NCI-H2227 treated with DMSO at 0.1 percent for 48 hours (cell line): ENCODE measurements around the gene APOA5.
A peak's percentile ranks its signal among the peaks of the same experiment; 100 is the strongest.
"Not testable (repeated sequence)": the region's sequence is repeated elsewhere in the genome, so short reads cannot be mapped to it uniquely, and the experiment has no call there.

Source experiments
- DNase-seq: peaks from one replicate; lab custom pipeline; 2025; lab: John Stamatoyannopoulos, UW

APOA5 gene, protein sequence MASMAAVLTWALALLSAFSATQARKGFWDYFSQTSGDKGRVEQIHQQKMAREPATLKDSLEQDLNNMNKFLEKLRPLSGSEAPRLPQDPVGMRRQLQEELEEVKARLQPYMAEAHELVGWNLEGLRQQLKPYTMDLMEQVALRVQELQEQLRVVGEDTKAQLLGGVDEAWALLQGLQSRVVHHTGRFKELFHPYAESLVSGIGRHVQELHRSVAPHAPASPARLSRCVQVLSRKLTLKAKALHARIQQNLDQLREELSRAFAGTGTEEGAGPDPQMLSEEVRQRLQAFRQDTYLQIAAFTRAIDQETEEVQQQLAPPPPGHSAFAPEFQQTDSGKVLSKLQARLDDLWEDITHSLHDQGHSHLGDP

DNA sequence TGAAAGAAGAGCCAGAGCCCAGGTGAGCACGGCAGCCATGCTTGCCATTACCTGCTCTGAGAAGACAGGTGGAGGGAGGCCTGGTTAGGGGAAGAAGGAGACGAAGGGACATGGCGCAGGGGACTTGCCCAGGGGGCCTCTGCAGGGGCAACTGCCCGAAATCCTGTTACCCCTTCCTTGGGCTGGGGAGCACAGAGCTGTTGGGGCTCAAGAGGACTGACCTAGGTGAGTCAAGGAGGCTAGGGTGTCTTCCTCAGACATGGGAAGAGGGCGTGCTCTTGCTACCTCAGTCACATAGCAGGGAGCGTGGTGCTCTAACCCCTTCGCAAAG, at the start of gene APOA5:
APOA5 (minus strand) TSS at position 67 of the 331 bp plus-strand sequence; CDS start at position 48, 19 bp downstream.
- DNase-seq: no peak

DNA sequence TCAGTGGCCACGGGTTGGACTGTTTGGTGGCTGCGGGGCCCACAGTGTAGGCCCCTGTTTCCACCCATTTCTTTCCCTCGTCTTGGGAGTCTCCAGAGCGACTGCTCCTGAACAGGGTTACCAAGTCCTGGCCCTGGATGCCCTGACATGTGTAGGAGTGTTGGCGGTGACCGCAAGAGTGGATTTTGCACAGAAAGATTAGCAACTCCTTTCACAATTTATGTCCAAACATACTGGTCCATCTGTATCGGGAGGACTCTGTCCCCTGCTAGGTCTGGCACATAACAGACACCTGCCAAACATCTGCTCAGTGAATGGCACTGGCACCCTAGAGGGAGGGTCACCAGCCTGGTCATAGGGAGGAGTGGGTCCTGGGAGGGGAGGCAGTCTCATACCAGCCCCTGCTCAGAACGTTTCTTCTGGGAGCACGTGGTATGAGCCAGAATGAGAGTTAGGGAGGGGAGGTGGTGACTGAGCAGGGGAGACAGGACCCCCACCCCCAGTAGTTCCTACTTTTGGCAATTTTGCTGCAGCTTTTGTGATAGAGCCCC, 49.1 kb upstream of the APOA5 start:
- DNase-seq: no peak

DNA sequence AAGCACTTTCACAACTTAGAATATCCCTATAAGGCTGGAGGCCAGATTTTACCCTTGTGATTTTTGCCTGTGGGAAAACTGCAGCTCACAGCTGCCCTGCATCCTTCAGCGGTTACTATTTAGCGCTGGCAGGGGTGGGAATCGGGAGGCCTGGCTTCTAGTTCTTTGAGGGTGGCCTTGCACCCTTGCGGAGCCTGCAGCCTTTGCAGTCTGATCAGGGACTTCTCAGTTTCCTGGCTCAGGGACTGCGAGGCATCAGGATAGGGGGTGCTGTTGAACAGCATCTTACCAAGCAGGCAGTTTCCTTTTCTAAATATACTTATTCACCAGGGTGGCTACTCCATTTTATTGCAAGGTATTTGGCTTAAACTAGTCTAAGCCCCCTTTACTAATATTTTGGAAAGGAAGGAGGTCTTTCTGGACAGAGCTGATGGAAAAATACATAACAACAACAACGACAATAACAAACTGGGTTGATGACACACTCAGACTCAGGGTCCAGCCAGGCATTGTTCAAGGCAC, 48.6 kb upstream of the APOA5 start:
- no peak for DNase-seq

DNA sequence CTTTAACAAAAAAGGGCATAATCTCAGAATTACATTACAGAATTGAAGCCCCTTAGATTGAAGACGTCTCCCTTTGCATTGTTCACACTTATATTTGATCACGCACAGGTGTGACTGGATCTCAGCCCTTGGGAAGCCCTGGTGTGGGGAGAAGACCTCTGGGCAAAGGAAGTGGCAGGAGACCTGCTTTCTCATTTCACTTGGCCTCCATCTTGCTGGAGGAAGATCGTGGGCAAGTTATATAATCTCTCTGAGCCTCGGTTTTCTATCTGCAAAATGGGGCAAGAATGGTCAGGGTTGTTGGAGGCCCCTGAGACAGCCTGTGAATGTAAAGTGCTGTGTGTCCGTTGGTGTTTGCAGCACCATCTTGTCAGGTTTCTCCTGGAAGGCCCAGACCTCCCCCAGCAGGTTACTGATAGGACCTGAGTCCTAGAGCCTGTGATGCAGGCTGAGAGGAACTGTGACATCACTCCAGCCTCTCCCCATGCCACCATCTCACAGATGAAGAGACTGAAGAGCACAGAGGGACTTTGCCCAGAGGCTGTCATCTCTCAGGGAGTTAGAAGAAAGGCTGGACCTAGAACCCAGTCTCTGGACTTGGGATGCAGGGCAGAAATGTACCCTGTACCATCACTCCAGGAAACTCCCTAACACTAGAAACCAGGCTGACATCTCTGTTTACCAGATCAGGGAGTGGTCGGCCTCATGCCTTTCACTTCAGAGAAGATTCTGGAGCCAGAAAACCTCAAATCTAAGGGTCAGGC, 46.8 kb upstream of the APOA5 start:
- DNase-seq: no peak

DNA sequence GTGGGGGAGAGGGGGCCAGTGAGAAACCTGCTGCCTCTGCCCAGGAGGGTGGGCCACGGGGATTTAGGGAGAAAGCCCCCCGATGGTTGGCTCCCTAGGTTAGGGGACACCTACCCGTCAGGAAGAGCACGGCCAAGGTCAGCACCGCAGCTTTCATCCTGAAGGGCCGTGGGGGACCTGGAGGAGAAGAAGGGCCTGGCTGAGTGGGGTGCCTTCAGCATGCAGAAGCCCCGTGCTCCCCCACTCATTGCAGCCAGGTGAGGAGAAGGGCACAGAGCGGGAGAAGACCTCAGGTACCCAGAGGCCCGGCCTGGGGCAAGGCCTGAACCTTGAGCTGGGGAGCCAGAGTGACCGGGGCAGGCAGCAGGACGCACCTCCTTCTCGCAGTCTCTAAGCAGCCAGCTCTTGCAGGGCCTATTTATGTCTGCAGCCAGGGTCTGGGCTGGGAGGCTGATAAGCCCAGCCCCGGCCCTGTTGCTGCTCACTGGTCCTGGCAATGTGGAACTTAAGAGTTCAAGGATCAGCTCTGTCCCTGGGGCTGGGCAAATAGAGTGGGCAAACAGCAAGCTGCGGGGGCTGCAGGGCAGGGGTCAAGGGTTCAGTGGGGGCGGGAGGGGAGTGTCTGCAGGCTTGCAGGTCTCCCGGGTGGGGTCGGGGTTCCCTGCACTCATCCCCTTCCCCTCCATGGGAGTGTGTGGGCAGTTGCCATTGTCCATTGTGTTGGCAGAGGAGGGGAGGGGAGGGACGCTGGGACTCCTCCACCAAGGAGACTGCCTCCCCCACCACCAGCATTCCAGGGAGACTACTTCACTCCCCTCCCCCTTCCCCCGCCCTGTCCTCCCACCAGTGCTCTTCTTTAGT, 45.8 kb upstream of the APOA5 start, which contains the start of gene APOA1:
APOA1 (minus strand) TSS at position 392 of the 861 bp plus-strand sequence; CDS start at position 157, 235 bp downstream.
- no peak for DNase-seq

DNA sequence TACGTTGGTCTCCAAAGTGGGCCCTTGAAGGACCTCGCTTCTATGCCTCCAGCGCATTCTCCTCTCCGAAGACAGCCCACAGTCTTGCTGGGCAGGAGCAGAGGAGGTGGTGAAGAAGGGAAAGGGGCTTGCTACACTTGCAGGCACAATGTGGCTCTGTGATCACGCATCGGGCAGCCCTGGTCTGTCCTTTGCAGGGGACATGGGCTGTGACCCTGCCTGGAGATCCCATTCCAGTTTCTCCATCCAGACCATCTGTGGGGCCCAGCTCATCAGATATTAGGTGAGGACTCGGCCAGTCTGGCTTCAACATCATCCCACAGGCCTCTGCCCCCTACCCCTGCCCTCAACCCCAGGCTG, 44.9 kb upstream of the APOA5 start:
- DNase-seq: no peak

DNA sequence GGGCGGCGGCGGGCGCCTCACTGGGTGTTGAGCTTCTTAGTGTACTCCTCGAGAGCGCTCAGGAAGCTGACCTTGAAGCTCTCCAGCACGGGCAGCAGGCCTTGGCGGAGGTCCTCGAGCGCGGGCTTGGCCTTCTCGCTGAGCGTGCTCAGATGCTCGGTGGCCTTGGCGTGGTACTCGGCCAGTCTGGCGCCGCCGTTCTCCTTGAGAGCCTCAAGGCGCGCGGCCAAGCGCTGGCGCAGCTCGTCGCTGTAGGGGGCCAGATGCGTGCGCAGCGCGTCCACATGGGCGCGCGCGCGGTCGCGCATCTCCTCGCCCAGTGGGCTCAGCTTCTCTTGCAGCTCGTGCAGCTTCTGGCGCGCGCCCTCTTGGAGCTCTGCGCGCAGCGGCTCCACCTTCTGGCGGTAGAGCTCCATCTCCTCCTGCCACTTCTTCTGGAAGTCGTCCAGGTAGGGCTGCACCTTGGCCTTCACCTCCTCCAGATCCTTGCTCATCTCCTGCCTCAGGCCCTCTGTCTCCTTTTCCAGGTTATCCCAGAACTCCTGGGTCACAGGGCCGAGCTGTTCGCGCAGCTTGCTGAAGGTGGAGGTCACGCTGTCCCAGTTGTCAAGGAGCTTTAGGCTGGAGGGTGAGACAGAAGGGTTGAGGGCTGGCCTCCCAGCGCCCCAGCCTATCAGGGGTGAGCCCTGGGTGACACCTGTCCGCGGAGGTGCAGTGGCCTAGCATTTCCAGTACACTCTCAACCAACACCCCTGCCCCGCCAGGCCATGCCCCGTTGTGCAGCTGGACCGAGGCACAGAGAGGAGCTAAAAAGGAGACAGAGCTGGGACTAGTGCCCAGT, 44.3 kb upstream of the APOA5 start:
- peak; percentile 83 for DNase-seq

DNA sequence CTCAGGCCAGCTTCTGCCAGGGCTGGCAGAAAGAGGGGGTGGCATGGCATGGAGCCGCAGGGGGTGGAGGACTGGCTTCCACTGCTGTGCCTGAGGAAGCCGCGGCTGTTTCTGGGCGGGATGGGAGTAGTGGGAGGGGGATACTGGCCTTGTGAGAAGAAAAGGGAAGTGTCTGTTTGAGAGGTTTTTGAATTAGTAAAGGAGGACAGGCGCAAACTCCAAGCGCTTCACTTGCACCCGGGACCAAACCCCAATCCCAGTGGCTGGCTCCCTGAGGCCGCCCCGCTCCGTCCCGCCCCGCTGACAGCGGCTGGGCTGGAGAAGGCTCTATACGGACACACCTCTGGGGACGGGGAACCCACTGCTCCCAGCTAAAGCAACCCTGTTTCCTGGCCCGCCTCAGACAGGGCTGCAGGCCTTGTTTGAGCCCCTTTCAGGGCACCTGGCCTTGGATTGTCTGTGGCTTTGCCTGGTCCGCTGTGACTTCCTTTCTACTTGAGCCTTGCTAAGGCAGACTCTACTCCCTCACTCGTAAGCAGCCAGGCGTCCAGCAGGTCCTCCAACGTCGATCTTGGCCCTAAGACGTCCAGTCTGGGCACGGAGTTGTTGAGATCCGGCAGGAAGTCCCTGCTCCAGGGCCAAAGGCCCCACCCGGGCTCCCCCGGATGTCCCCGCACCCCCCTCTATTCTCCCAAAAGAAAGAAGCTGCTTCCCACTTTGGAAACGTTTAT, 43.5 kb upstream of the APOA5 start:
- DNase-seq: no peak

DNA sequence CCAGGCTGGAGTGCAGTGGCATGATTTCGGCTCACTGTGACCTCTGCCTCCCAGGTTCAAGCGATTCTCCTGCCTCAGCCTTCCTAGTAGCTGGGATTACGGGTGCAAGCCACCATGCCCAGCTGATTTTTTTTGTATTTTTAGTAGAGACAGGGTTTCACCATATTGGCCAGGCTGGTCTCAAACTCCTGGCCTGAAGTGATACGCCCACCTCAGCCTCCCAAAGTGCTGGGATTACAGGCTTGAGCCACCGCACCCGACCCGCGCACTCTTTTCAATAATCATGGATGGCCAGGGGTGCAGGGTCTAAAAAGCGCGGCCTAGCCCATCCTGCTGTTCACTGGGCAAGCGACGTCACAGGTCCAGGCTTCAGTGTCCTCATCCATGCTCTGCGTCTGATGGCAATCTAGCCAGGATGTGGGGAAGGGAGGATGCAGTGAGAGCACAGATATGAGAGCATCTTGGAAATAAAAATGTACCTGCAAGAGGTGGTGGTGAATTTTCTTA, 42.9 kb upstream of the APOA5 start:
- not testable (repeated sequence) for DNase-seq

DNA sequence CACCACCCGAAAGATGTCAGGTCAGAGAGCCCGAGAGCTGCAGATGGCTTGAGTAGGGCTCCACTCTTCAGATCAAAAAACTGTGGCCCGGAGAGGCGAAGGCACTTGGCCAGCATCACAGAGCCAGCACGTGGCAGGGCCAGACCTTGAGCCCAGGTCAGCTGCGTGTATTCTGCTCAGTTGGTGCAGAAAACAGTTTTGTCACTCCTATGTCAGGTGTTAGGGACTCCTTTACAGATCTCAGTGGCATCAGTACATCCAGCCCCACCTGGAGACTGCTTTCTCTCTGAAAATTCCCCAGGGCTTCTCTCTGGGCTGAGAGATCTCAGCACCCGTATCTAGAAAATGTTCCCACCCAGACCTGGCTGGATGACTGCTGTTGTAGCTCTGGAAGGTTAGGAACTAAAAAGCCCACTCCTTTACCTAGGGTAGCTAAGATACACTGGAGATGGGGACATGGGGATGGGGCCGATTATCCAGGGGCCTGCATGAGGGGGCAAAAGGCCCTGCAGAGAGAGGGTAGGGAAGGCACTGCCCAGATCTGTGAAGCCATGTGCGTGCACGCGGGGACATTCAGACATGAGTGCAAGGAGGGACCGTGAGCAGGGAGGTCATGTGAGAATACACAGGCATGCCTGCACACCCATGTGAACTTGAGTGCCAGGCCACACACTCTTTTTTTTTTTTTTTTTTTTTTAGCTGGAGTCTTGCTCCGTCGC, 42.3 kb upstream of the APOA5 start:
- DNase-seq: no peak

DNA sequence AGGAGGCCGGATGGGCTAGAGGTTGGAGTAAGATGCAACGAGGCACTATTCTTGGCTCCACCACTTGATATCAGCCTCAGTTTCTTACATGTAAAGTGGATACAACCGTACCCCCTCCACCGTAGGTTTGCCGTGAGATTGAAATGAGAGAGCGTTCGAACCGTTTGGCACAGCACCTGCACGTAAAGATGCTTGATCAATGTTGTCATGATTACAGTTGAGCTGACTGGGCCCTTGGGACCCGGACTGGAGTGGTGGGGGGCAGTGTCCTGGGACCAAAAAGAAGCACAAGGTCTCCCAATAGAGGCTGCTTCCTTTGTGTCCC, 41.8 kb upstream of the APOA5 start:
- no peak for DNase-seq

DNA sequence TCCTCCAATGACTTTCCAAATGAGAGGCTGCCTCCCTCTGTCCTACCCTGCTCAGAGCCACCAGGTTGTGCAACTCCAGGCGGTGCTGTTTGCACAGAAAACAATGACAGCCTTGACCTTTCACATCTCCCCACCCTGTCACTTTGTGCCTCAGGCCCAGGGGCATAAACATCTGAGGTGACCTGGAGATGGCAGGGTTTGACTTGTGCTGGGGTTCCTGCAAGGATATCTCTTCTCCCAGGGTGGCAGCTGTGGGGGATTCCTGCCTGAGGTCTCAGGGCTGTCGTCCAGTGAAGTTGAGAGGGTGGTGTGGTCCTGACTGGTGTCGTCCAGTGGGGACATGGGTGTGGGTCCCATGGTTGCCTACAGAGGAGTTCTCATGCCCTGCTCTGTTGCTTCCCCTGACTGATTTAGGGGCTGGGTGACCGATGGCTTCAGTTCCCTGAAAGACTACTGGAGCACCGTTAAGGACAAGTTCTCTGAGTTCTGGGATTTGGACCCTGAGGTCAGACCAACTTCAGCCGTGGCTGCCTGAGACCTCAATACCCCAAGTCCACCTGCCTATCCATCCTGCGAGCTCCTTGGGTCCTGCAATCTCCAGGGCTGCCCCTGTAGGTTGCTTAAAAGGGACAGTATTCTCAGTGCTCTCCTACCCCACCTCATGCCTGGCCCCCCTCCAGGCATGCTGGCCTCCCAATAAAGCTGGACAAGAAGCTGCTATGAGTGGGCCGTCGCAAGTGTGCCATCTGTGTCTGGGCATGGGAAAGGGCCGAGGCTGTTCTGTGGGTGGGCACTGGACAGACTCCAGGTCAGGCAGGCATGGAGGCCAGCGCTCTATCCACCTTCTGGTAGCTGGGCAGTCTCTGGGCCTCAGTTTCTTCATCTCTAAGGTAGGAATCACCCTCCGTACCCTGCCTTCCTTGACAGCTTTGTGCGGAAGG, 40.9 kb upstream of the APOA5 start:
- DNase-seq: no peak

DNA sequence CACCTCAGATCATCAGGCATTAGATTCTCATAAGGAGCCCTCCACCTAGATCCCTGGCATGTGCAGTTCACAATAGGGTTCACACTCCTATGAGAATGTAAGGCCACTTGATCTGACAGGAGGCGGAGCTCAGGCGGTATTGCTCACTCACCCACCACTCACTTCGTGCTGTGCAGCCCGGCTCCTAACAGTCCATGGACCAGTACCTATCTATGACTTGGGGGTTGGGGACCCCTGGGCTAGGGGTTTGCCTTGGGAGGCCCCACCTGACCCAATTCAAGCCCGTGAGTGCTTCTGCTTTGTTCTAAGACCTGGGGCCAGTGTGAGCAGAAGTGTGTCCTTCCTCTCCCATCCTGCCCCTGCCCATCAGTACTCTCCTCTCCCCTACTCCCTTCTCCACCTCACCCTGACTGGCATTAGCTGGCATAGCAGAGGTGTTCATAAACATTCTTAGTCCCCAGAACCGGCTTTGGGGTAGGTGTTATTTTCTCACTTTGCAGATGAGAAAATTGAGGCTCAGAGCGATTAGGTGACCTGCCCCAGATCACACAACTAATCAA, 40.2 kb upstream of the APOA5 start:
- no peak for DNase-seq

DNA sequence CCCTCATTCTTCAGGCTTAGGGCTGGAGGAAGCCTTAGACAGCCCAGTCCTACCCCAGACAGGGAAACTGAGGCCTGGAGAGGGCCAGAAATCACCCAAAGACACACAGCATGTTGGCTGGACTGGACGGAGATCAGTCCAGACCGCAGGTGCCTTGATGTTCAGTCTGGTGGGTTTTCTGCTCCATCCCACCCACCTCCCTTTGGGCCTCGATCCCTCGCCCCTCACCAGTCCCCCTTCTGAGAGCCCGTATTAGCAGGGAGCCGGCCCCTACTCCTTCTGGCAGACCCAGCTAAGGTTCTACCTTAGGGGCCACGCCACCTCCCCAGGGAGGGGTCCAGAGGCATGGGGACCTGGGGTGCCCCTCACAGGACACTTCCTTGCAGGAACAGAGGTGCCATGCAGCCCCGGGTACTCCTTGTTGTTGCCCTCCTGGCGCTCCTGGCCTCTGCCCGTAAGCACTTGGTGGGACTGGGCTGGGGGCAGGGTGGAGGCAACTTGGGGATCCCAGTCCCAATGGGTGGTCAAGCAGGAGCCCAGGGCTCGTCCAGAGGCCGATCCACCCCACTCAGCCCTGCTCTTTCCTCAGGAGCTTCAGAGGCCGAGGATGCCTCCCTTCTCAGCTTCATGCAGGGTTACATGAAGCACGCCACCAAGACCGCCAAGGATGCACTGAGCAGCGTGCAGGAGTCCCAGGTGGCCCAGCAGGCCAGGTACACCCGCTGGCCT, 38.7 kb upstream of the APOA5 start:
- DNase-seq: no peak

DNA sequence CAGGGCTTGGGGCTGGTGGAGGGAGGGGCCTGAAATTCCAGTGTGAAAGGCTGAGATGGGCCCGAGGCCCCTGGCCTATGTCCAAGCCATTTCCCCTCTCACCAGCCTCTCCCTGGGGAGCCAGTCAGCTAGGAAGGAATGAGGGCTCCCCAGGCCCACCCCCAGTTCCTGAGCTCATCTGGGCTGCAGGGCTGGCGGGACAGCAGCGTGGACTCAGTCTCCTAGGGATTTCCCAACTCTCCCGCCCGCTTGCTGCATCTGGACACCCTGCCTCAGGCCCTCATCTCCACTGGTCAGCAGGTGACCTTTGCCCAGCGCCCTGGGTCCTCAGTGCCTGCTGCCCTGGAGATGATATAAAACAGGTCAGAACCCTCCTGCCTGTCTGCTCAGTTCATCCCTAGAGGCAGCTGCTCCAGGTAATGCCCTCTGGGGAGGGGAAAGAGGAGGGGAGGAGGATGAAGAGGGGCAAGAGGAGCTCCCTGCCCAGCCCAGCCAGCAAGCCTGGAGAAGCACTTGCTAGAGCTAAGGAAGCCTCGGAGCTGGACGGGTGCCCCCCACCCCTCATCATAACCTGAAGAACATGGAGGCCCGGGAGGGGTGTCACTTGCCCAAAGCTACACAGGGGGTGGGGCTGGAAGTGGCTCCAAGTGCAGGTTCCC, 38.0 kb upstream of the APOA5 start, which contains the start of gene APOC3:
APOC3 (plus strand) TSS at position 383 of the 659 bp plus-strand sequence. CDS start 676 bp downstream, outside the sequence.
- no peak for DNase-seq

DNA sequence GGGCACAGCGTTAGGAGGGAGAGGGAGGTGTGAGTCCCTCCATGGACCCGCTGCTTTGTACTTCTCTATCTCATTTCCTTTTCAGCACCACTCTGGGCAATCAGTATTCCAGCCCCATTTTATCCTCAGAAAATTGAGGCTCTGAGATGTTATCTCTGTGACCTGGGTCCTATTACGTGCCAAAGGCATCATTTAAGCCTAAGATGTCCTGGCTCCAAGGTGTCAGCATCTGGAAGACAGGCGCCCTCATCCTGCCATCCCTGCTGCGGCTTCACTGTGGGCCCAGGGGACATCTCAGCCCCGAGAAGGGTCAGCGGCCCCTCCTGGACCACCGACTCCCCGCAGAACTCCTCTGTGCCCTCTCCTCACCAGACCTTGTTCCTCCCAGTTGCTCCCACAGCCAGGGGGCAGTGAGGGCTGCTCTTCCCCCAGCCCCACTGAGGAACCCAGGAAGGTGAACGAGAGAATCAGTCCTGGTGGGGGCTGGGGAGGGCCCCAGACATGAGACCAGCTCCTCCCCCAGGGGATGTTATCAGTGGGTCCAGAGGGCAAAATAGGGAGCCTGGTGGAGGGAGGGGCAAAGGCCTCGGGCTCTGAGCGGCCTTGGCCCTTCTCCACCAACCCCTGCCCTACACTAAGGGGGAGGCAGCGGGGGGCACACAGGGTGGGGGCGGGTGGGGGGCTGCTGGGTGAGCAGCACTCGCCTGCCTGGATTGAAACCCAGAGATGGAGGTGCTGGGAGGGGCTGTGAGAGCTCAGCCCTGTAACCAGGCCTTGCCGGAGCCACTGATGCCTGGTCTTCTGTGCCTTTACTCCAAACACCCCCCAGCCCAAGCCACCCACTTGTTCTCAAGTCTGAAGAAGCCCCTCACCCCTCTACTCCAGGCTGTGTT, 37.2 kb upstream of the APOA5 start:
- DNase-seq: no peak
